HG03520 (cell line): Measurements from ENCODE around the gene TFRC.
"Not testable (repeated sequence)": the region's sequence is repeated elsewhere in the genome, so short reads cannot be mapped to it uniquely, and the experiment has no call there.

Source experiments
- ATAC-seq: cut with Tn5 transposase; IDR thresholded peaks from one replicate; pipeline ENCODE4 v1.9.1; 2021; ENCODE audit warnings: mild to moderate bottlenecking, moderate library complexity; ENCODE audit not compliant: unreplicated experiment

Gene TFRC

DNA sequence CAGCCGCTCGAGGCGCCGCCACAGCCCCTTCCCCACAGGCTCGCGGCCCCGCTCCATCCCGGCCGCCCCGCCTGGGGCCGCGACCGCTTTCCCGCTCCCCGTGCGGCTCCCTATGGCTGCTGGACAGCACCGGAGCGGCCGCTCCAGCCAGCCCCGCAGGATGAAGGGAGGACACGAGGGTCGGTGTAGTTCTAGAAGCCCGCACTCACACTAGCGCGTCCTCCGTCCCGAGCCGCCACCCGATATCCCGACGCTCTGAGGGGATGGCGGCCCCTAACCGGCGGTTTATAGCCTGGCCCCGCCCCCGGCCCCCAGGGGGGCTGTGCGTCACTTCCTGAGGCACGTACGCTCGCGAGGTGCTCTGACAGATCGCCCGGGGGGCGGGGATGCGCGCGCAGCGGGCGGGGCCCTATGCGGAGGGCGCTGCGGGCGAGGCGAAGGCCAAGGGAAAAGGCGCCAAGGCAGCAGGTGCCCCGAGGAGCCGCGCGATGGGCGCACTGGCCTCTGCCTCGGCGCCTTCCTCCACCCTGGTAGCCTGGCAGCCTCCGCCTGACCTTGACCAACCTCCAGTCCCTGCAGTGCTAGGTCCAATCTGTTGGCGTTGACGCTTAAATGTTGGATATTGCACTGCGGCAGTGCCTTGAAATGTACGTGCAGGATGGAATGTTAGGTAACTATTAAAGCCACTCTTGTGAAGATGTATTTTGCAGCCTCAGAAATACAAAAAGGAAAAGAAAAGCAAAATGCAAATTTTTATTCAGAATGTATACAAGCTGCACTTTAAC is at the start of gene TFRC:
Gene TFRC, minus strand, starts transcription at position 257 of the 785 bp plus-strand sequence. CDS start 4,991 bp downstream, outside the sequence.
- ATAC-seq: peak; percentile 86

GRCh38 chr3:196128172-196128843 is 46.4 kb upstream of the TFRC start:
- no peak for ATAC-seq

DNA sequence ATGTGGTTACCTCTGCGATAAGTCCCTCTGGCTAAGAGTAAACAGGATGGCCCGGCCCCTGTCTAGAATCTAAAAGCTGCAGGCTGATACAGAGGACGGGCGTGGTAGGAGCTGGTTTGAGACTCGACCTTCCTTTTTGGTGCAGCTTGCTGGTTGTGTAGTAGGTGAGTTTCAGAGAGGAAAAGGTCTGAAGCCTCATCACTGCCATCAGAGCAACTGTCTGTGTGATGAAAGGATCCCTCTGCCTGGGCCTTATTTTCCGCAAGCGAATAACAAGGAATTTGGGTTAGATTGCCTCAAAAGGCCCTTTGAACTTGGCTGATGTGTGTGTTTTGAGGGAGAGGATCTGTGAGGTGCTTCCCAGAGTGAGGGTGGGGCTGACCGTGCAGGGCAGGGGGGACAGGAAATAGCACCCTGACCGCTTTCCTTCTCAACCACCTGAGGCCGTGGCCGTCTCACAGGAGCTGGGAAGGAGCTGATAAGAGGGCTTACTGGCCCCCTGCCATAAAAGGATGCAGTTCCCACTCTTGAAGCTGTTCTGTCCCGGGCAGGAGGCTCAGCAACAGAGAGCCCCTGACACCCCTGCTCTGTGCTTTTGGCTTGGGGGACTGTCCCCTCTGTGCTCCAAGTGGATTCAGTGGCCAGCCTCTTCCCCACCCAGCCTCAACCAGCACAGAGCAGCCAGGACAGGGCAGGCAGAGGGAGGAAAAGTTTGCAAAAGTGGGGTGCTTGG is 45.6 kb upstream of the TFRC start:
- ATAC-seq: no peak

GRCh38 chr3:196124608-196125007 is 42.7 kb upstream of the TFRC start:
- ATAC-seq: no peak

GRCh38 chr3:196122688-196123046 is 40.8 kb upstream of the TFRC start:
- ATAC-seq: no peak

DNA sequence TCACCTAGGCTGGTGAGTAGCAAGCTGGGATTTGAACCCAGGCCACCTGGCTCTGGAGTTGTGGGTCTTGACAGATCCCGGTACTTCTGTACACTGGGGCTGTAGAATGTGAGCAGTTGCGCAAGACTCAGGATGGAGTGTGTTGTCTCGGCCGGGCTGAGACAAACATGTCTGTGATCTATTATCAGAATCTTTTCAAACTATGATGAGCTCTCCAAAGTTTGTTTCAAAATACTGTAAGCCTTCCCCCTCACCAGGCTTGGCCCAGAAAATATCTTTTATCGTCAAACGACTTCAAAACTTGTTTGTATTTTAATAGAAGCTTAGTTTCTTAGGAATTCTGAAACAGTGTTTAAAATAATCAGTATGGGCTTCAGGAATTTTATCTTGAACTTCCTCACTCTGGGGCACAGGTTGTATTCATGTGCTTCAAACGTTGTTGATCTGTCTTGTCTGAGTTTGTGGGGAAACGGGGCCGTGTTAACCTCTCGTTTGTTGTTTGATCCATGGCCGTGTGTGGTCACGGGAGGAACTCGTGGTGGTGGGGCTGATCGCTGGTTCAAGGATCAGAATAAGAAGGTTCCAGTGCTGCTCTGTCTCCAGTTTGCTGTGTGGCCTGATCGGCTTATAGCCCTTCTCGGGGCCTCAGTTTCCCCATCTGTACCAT is 40.3 kb upstream of the TFRC start:
- ATAC-seq: no peak

- ATAC-seq: no peak
Observed at GRCh38 chr3:196121066-196121465, 39.2 kb upstream of the TFRC start.

DNA sequence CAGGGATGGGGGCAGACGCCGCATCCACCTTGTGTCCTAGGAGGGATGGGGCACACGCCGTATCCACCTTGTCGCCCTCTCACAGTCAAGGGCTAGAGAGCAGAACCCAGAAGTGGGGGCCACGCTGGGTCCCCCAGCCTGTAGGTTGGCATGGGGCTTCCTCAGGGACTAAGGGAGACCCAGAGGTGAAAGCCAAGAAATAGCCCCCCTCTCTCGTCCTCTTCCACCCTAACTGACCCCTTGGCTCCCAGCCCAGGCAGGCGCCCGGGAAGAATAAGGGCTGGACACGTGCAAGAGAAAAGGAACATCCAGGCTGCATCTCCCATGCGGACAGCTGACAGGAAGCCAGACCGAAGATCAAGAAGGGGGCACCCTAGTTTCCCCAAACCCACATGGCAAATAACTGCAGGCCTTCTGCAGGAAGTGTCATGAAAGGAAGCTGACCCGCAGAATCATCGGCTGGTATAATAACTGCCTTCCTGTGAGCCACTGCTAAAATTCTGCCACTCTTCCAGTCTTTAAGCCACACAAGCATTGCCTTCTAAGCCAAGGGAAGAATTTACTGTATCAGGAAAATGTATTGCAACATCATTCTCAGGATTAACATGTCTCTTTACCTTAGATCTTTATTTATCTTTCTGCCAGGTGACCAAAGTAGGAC is 38.5 kb upstream of the TFRC start:
- ATAC-seq: no peak

- ATAC-seq: no peak
Observed at GRCh38 chr3:196117809-196118208, 35.9 kb upstream of the TFRC start.

GRCh38 chr3:196115678-196116083 is 33.8 kb upstream of the TFRC start:
- ATAC-seq: peak; percentile 72

DNA sequence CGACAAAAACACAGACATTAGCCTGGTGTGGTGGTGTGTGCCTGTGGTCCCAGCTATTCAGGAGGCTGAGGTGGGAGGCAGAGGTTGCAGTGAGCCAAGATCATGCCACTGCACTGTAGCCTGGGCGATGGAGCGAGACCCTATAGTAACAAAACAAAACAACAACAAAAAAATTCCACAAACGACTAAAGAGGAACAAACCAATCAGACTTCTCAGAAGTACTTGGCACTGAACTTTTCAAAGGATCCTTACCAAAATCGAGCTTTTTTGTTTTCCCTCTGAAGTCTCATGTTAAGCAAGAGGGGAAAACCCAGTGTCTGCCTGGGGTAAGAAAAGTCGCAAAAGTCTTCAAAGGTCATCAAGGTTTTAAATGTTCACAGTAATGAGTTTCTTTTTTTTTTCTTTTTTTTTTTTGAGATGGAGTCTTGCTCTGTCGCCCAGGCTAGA is 30.1 kb upstream of the TFRC start:
- no peak for ATAC-seq

GRCh38 chr3:196108075-196108743 is 26.3 kb upstream of the TFRC start:
- ATAC-seq: no peak

DNA sequence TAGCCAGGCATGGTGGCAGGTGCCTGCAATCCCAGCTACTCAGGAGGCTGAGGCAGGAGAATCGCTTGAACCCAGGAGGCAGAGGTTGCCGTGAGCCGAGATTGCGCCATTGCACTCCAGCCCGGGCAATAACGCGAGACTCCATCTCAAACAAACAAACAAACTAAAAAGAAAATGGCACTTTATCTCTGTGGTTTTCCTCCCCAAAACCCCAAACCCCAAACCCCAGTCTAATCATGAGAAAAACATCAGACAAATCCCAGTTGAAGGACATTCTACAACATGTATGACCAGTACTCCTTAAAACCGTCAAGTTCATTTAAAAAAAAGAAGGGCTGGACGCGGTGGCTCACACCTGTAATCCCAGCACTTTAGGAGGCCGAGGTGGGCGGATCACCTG is 22.8 kb upstream of the TFRC start:
- not testable (repeated sequence) for ATAC-seq

DNA sequence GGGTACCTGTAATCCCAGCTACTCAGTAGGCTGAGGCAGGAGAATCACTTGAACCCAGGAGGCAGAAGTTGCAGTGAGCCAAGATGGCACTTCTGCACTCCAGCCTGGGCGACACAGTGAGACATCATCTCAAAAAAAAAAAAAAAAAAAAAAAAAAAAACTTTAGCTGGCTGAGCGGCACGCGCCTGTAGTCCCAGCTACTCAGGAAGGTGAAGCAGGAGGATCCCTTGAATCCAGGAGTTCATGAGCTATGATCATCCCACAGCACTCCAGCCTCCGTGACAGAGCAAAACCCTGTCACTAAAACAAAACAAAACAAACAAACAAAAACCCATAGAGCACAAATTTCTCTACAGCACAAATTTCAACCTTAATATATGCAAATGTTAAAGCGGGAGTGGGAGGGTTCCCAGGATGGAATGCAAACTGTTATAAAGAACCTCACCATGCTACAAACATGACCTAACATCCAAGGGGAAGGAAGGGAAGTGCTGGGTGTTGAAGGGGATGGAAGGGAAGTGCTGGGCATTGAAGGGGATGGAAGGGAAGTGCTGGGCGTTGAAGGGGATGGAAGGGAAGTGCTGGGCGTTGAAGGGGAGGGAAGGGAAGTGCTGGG is 16.6 kb upstream of the TFRC start:
- ATAC-seq: not testable (repeated sequence)

- no peak for ATAC-seq
Observed at GRCh38 chr3:196097373-196098154, 15.7 kb upstream of the TFRC start.

- ATAC-seq: peak; percentile 53
Observed at GRCh38 chr3:196096382-196096953, 14.6 kb upstream of the TFRC start.

GRCh38 chr3:196093317-196094111 is 11.6 kb upstream of the TFRC start:
- ATAC-seq: no peak

DNA sequence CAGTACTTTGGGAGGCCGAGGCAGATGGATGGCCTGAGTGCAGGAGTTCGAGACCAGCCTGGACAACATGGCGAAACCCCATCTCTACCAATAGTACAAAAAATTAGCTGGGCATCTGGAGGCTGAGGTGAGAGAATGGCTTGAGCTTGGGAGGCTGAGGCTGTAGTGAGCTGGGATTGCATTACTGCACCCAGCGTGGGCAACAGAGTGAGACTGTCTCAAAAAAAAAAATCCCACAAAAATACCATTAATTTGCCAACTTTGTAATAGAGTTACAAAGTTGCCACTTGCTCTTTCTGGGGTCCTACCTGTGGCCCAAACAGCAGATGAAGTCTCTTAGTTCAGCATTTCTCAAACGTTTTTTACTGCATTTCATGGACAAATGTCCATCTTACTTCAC is 6.0 kb upstream of the TFRC start:
- ATAC-seq: no peak
